Measurements from ENCODE around the gene DENND1A.

The DENND1A gene

GRCh38 chr9:123597048-123597447 is 332.9 kb downstream of the DENND1A start:
- no peak for TF ChIP-seq CTCF (IDR thresholded peaks at IDR 0.05; ENCODE audit: low read depth, low read length)
- no peak overlapping the region for H3K4me3 ChIP-seq (replicated peaks in 1 of 2; ENCODE audit: low read depth in 2 of 2, low read length in 2 of 2)
- no peak for DNase-seq (ENCODE audit: low read depth in 2 of 2)

GRCh38 chr9:123591283-123591682 is 338.6 kb downstream of the DENND1A start:
- H3K4me3 ChIP-seq (replicated peaks in 1 of 2; ENCODE audit: low read depth in 2 of 2, low read length in 2 of 2): no peak overlapping the region
- no peak for TF ChIP-seq CTCF (IDR thresholded peaks at IDR 0.05; ENCODE audit: low read depth, low read length)
- no peak for DNase-seq (ENCODE audit: low read depth in 2 of 2)

DNA sequence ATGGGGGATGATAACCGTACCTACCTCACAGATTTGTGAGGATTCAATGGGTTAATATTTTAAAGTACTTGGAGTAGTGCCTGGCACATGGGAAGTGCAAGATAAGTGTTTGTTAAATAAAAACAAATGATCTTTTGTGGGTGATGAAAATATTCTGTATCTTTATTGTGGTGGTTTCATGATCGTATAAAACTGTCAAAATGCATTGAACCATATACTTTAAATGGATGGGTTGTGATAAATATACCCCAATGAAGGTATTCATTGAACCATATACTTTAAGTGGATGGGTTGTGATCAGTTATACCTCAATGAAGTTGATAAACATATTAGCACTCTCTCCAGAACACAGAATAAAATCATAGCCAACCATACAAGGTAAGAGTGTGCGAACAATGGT is 339.4 kb downstream of the DENND1A start:
- no peak overlapping the region for H3K4me3 ChIP-seq (replicated peaks in 1 of 2; ENCODE audit: low read depth in 2 of 2, low read length in 2 of 2)
- no peak for DNase-seq (ENCODE audit: low read depth in 2 of 2)
- TF ChIP-seq CTCF (IDR thresholded peaks at IDR 0.05; ENCODE audit: low read depth, low read length): no peak

GRCh38 chr9:123589361-123590239 is 340.3 kb downstream of the DENND1A start:
- no peak for TF ChIP-seq CTCF (IDR thresholded peaks at IDR 0.05; ENCODE audit: low read depth, low read length)
- H3K4me3 ChIP-seq (replicated peaks in 1 of 2; ENCODE audit: low read depth in 2 of 2, low read length in 2 of 2): no peak overlapping the region
- DNase-seq (ENCODE audit: low read depth in 2 of 2): no peak

DNA sequence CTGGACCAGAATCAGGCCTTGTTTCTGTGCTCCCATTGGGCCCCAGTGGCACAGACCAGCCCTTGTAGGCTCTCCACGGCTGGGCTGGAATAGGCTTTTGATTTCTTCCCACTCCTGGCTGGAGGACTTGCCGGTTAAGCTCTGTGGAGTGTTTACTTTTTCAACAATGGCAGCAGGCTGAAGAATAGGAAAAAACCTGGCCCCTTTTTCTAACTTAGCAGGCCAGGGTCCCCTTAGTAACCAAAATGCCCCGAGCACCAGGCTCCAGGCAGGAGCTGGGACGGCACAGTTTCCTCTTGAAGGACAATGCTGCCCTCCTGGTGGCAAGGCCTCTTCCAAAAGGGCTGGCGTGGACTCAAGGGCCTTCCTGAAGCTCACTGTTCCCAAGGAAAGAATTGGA is 343.7 kb downstream of the DENND1A start:
- no peak for DNase-seq (ENCODE audit: low read depth in 2 of 2)
- TF ChIP-seq CTCF (IDR thresholded peaks at IDR 0.05; ENCODE audit: low read depth, low read length): no peak

DNA sequence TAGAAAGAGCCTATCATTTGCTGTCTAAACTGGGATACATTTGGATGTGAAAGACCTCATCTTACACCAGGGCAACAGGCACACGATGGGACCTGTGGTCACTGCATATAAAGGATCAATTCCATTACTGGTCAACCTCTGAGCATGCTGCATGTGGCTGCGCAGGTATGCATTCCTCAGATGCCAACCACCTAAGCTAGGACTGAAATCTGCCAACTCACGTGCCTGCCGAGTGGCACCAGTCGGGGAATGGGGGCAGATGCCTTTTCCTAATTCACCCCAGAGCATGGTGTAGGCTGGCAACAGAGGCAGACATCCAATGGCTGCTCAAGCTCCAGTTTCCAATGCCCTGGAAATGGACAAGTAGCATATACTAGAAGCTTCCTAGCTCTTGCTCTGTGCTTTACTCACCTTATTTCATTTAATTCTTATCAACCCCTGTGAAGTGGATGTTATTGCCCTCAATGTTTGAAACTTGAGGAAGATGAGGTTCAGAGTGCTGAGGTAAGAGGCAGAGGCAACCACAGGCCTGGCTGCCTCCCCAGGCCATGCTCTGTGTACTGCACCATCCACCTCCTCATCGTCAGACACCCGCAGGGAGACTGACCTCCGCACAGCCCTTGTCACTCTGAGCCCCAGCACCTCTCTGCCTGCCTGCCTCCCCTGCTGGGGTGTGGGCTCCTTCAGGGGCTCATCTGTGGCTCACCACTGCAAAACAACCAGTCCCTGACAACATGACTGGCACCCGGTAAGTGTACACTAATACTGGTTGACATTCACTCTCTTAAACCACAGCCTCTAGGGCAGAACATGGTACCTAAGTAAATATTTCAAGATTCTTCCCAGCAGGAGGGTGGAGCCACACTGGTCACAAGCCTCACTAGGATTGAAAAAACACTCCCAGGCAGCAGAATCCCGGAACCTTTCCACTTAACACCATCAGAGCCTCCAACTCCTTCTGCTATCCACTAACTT is 345.4 kb downstream of the DENND1A start:
- H3K4me3 ChIP-seq (replicated peaks in 1 of 2; ENCODE audit: low read depth in 2 of 2, low read length in 2 of 2): no peak overlapping the region
- TF ChIP-seq CTCF (IDR thresholded peaks at IDR 0.05; ENCODE audit: low read depth, low read length): no peak
- DNase-seq (ENCODE audit: low read depth in 2 of 2): no peak

More for the DNA sequence above, 343.7 kb downstream of the DENND1A start:
- no peak overlapping the region for H3K4me3 ChIP-seq (replicated peaks in 1 of 2; ENCODE audit: low read depth in 2 of 2, low read length in 2 of 2)
